ENCODE results near the gene GRK7. TPM values are rescaled to one million over a fixed set of nuclear protein-coding genes. Genes with fewer than 3 reads are reported as not detected.
"Not testable (repeated sequence)": the region's sequence is repeated elsewhere in the genome, so short reads cannot be mapped to it uniquely, and the experiment has no call there.

The GRK7 gene
- polyA plus RNA-seq, 2 donors: 0.01 TPM; not detected in 1

DNA sequence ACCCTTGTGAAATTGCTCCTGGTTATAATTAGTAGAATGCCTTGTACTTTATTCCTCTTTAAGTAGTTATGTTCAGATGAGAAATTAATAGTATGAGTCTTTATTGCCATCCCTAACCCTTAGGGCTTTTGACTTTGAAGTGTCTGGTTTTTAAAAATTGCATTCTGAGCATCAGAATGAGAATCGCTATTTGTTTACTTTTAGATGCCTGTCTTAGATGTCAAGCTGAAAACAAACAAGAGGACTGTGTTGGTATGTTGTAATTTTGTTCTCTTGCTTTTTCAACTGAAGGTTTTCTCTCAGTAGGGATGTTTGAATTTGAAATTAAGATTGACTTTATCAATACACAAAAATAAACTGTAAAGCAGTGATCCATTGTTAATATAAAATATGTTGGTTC is 19.9 kb upstream of the GRK7 start:
- Histone ChIP-seq H3K4me1 (ENCODE audit: control insufficient read depth in 2 of 2, insufficient read depth in 2 of 2, low read length in 1 of 2) (no peaks in the 10 kb centered on the region), H3K27me3 (ENCODE audit: control insufficient read depth in 1 of 2, insufficient read depth in 2 of 2, low read length in 2 of 2) (no peaks in the 10 kb centered on the region), H3K4me3 (ENCODE audit: low read depth in 1 of 2, low read length in 2 of 2) (no peak overlapping the region), H3K36me3 (ENCODE audit: control insufficient read depth in 2 of 2, insufficient read depth in 2 of 2, low read length in 1 of 2) (peaks cover 8 to 10% of the 10 kb centered on the region in 2 donors), H3K9me3 (ENCODE audit: control insufficient read depth in 2 of 2, insufficient read depth in 1 of 2, low read depth in 1 of 2, low read length in 1 of 2) (no peaks in the 10 kb centered on the region), H3K27ac (ENCODE audit: low read depth in 2 of 2, low read length in 1 of 2) (no peak overlapping the region)
- 29 to 31% methylated on average over 1 of the region's 1 CpG for WGBS, 2 donors

DNA sequence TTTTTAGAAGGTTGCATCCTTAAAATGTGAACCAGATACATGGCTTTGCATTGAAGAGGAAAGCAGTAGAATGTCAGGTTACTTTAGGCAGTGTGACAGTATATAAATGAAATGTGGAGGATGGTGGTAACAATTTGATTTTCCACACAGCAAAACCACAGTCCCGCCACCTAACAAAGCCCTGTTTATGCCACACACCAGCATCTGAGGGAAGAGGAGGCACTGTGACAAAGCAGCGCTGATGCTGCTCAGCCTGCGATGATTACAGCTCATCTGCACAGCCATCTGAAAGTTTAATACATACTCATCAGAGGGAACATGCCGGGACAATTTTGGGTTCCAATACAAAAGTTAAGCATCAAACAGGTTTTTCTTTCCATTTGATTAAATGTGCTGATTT is 16.2 kb upstream of the GRK7 start:
- H3K9me3 ChIP-seq (ENCODE audit: control insufficient read depth in 2 of 2, insufficient read depth in 1 of 2, low read depth in 1 of 2, low read length in 1 of 2): no peaks in the 10 kb centered on the region
- H3K4me3 ChIP-seq (ENCODE audit: low read depth in 1 of 2, low read length in 2 of 2): no peak overlapping the region
- H3K27me3 ChIP-seq (ENCODE audit: control insufficient read depth in 1 of 2, insufficient read depth in 2 of 2, low read length in 2 of 2): no peaks in the 10 kb centered on the region
- WGBS, 2 donors: 92 to 93% methylated on average over 4 of the region's 4 CpGs
- no peak overlapping the region for H3K27ac ChIP-seq (ENCODE audit: low read depth in 2 of 2, low read length in 1 of 2)
- H3K36me3 ChIP-seq (ENCODE audit: control insufficient read depth in 2 of 2, insufficient read depth in 2 of 2, low read length in 1 of 2): peaks cover 8 to 10% of the 10 kb centered on the region in 2 donors
- no peaks in the 10 kb centered on the region for H3K4me1 ChIP-seq (ENCODE audit: control insufficient read depth in 2 of 2, insufficient read depth in 2 of 2, low read length in 1 of 2)

DNA sequence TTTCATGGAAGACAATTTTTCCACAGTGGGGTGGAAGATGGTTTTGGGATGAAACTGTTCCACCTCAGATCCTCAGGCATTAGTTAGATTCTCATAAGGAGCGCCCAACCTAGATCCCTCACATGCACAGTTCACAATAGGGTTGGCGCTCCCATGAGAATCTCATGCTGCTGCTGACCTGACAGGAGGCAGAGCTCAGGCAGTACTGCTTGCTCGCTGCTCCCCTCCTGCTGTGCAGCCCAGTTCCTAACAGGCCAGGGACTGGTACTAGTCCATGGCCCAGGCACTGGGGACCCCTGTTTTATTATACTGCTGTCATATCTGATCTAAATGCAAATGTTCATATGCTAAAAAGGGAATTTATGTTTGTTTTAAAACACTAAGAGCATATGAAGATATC is 9.8 kb upstream of the GRK7 start:
- 88 to 92% methylated on average over 3 of the region's 3 CpGs for WGBS, 2 donors
- Histone ChIP-seq H3K4me1 (ENCODE audit: control insufficient read depth in 2 of 2, insufficient read depth in 2 of 2, low read length in 1 of 2) (no peaks in the 10 kb centered on the region), H3K9me3 (ENCODE audit: control insufficient read depth in 2 of 2, insufficient read depth in 1 of 2, low read depth in 1 of 2, low read length in 1 of 2) (no peaks in the 10 kb centered on the region), H3K36me3 (ENCODE audit: control insufficient read depth in 2 of 2, insufficient read depth in 2 of 2, low read length in 1 of 2) (peaks cover 0 to 2% of the 10 kb centered on the region in 2 donors), H3K27me3 (ENCODE audit: control insufficient read depth in 1 of 2, insufficient read depth in 2 of 2, low read length in 2 of 2) (no peaks in the 10 kb centered on the region), H3K4me3 (ENCODE audit: low read depth in 1 of 2, low read length in 2 of 2) (no peak overlapping the region), H3K27ac (ENCODE audit: low read depth in 2 of 2, low read length in 1 of 2) (no peak overlapping the region)

DNA sequence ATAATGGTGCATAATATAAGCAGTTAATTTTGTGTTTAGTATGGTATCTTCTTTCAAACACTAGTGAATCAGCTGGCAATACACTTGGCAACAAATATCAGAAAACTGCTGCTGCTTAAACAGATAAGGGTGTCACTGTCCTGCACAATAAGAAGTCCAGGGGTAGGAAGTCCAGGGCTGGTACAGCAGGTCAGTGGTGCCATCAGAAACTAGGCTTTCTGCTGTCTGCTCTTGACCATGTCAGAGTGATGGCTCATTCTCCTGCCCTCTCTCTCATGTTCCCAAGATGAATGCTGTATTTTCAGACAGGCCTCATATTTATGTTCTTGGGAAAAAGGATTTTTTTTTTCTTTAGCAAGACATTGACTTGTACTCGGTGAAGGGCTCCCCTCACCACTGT is 9.2 kb upstream of the GRK7 start:
- Histone ChIP-seq H3K4me3 (ENCODE audit: low read depth in 1 of 2, low read length in 2 of 2) (no peak overlapping the region), H3K9me3 (ENCODE audit: control insufficient read depth in 2 of 2, insufficient read depth in 1 of 2, low read depth in 1 of 2, low read length in 1 of 2) (no peaks in the 10 kb centered on the region), H3K36me3 (ENCODE audit: control insufficient read depth in 2 of 2, insufficient read depth in 2 of 2, low read length in 1 of 2) (peaks cover 0 to 2% of the 10 kb centered on the region in 2 donors), H3K4me1 (ENCODE audit: control insufficient read depth in 2 of 2, insufficient read depth in 2 of 2, low read length in 1 of 2) (no peaks in the 10 kb centered on the region), H3K27ac (ENCODE audit: low read depth in 2 of 2, low read length in 1 of 2) (no peak overlapping the region), H3K27me3 (ENCODE audit: control insufficient read depth in 1 of 2, insufficient read depth in 2 of 2, low read length in 2 of 2) (no peaks in the 10 kb centered on the region)
- WGBS, 2 donors: 81 to 92% methylated on average over 1 of the region's 1 CpG

DNA sequence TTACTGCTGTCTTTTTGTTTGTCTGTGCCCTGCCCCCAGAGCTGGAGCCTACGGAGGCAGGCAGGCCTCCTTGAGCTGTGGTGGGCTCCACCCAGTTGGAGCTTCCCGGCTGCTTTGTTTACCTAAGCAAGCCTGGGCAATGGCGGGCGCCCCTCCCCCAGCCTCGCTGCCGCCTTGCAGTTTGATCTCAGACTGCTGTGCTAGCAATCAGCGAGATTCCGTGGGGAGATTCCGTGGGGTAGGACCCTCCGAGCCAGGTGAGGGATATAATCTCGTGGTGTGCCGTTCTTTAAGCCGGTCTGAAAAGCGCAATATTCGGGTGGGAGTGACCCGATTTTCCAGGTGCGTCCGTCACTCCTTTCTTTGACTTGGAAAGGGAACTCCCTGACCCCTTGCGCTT is 656 bp upstream of the GRK7 start:
- H3K27ac ChIP-seq (ENCODE audit: low read depth in 2 of 2, low read length in 1 of 2); H3K4me1 ChIP-seq (ENCODE audit: control insufficient read depth in 2 of 2, insufficient read depth in 2 of 2, low read length in 1 of 2); H3K36me3 ChIP-seq (ENCODE audit: control insufficient read depth in 2 of 2, insufficient read depth in 2 of 2, low read length in 1 of 2); H3K27me3 ChIP-seq (ENCODE audit: control insufficient read depth in 1 of 2, insufficient read depth in 2 of 2, low read length in 2 of 2); H3K4me3 ChIP-seq (ENCODE audit: low read depth in 1 of 2, low read length in 2 of 2); H3K9me3 ChIP-seq (ENCODE audit: control insufficient read depth in 2 of 2, insufficient read depth in 1 of 2, low read depth in 1 of 2, low read length in 1 of 2): not testable (repeated sequence)
- WGBS, 2 donors: 83% methylated on average over 14 to 17 of the region's 19 CpGs

DNA sequence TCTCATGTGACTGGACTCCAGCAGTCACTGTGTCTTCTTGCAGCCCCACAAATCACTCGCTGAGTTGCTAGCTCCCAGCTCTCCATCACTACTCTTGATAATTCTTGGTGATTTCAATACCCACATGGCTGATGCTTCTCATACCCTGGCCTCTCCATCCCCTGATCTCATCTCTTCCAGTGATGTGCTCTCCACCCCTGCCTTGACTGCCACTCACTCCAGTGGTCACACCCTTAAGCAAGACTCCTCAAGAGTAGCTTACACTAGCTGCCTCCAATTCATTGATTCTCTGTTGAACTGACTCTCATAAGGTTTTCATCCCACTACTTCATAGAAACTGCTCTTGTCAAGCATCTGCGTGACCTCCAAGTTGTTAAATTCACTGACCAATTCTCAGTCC is 837 bp downstream of the GRK7 start:
- no peaks in the 10 kb centered on the region for H3K27me3 ChIP-seq (ENCODE audit: control insufficient read depth in 1 of 2, insufficient read depth in 2 of 2, low read length in 2 of 2)
- WGBS, 2 donors: 95 to 99% methylated on average over 2 of the region's 2 CpGs
- H3K4me3 ChIP-seq (ENCODE audit: low read depth in 1 of 2, low read length in 2 of 2): no peak overlapping the region
- H3K36me3 ChIP-seq (ENCODE audit: control insufficient read depth in 2 of 2, insufficient read depth in 2 of 2, low read length in 1 of 2): no peaks in the 10 kb centered on the region
- no peak overlapping the region for H3K27ac ChIP-seq (ENCODE audit: low read depth in 2 of 2, low read length in 1 of 2)
- H3K9me3 ChIP-seq (ENCODE audit: control insufficient read depth in 2 of 2, insufficient read depth in 1 of 2, low read depth in 1 of 2, low read length in 1 of 2): no peaks in the 10 kb centered on the region
- H3K4me1 ChIP-seq (ENCODE audit: control insufficient read depth in 2 of 2, insufficient read depth in 2 of 2, low read length in 1 of 2): no peaks in the 10 kb centered on the region

DNA sequence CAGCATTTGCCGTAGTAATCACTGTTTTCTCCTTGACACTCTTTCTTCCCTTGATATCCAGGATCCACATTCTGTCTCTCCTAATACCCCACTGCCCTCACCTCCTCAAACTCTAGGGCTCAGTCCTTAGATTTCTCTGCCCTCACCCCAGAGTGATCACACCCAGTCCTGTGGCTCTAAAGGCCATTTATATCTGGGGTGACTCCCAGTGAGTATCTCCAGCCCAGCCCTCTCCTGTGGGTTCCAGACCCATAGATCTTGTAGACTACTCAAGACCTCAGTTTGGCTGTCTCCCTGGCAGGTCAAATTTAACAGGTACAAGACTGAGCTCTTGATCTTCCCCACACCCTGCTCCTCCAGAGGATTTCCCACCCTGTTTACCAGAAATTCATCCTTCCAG is 1.3 kb downstream of the GRK7 start:
- H3K36me3 ChIP-seq (ENCODE audit: control insufficient read depth in 2 of 2, insufficient read depth in 2 of 2, low read length in 1 of 2): no peaks in the 10 kb centered on the region
- H3K27me3 ChIP-seq (ENCODE audit: control insufficient read depth in 1 of 2, insufficient read depth in 2 of 2, low read length in 2 of 2): no peaks in the 10 kb centered on the region
- no peaks in the 10 kb centered on the region for H3K9me3 ChIP-seq (ENCODE audit: control insufficient read depth in 2 of 2, insufficient read depth in 1 of 2, low read depth in 1 of 2, low read length in 1 of 2)
- 99 to 100% methylated on average over 1 of the region's 1 CpG for WGBS, 2 donors
- H3K4me3 ChIP-seq (ENCODE audit: low read depth in 1 of 2, low read length in 2 of 2): no peak overlapping the region
- no peaks in the 10 kb centered on the region for H3K4me1 ChIP-seq (ENCODE audit: control insufficient read depth in 2 of 2, insufficient read depth in 2 of 2, low read length in 1 of 2)
- H3K27ac ChIP-seq (ENCODE audit: low read depth in 2 of 2, low read length in 1 of 2): no peak overlapping the region

DNA sequence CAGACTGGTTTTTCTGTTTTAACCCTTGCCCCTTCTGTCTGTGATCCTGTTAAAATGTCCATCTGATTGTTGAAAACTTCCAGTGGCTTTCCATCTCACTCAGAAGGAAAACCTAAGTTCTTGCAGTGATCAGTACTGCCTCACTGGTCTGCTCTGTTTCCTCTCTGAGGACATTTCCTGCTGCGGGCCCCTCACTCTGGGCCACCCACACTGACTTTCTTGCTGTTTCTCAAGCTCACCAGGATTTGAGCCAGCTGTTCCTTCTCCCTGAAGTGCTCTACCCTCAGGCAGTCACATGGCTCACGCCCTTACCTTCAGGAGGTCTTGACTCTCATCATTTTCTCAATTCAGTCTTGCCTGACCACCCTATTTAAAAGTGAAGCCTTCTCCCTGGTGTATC is 1.8 kb downstream of the GRK7 start:
- Histone ChIP-seq H3K27me3 (ENCODE audit: control insufficient read depth in 1 of 2, insufficient read depth in 2 of 2, low read length in 2 of 2) (no peaks in the 10 kb centered on the region), H3K4me3 (ENCODE audit: low read depth in 1 of 2, low read length in 2 of 2) (no peak overlapping the region), H3K9me3 (ENCODE audit: control insufficient read depth in 2 of 2, insufficient read depth in 1 of 2, low read depth in 1 of 2, low read length in 1 of 2) (no peaks in the 10 kb centered on the region), H3K27ac (ENCODE audit: low read depth in 2 of 2, low read length in 1 of 2) (no peak overlapping the region), H3K4me1 (ENCODE audit: control insufficient read depth in 2 of 2, insufficient read depth in 2 of 2, low read length in 1 of 2) (no peaks in the 10 kb centered on the region), H3K36me3 (ENCODE audit: control insufficient read depth in 2 of 2, insufficient read depth in 2 of 2, low read length in 1 of 2) (no peaks in the 10 kb centered on the region)
- WGBS, 2 donors: 84 to 85% methylated on average over 2 of the region's 2 CpGs

DNA sequence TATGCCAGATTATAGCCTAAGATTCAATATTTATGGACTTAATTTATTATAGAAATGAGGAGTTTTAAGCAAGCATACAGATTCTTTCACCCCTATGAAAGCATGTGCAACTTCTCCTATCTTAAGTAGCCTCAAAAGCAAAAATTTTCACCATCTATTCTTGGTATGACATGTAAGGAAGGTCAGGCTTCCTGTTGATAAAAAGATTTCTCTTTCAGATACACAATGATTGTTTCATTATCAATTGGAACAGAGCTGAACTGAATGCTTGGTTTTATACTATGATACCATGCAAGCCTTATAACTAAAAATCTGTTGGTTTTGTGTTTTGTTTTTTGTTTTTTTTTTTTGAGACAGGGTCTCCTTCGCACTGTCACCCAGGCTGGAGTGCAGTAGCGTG is 3.9 kb downstream of the GRK7 start:
- Histone ChIP-seq H3K4me1 (ENCODE audit: control insufficient read depth in 2 of 2, insufficient read depth in 2 of 2, low read length in 1 of 2) (no peaks in the 10 kb centered on the region), H3K27me3 (ENCODE audit: control insufficient read depth in 1 of 2, insufficient read depth in 2 of 2, low read length in 2 of 2) (no peaks in the 10 kb centered on the region), H3K9me3 (ENCODE audit: control insufficient read depth in 2 of 2, insufficient read depth in 1 of 2, low read depth in 1 of 2, low read length in 1 of 2) (no peaks in the 10 kb centered on the region), H3K27ac (ENCODE audit: low read depth in 2 of 2, low read length in 1 of 2) (no peak overlapping the region), H3K4me3 (ENCODE audit: low read depth in 1 of 2, low read length in 2 of 2) (no peak overlapping the region), H3K36me3 (ENCODE audit: control insufficient read depth in 2 of 2, insufficient read depth in 2 of 2, low read length in 1 of 2) (no peaks in the 10 kb centered on the region)
- WGBS, 2 donors: 87 to 95% methylated on average over 2 of the region's 2 CpGs

DNA sequence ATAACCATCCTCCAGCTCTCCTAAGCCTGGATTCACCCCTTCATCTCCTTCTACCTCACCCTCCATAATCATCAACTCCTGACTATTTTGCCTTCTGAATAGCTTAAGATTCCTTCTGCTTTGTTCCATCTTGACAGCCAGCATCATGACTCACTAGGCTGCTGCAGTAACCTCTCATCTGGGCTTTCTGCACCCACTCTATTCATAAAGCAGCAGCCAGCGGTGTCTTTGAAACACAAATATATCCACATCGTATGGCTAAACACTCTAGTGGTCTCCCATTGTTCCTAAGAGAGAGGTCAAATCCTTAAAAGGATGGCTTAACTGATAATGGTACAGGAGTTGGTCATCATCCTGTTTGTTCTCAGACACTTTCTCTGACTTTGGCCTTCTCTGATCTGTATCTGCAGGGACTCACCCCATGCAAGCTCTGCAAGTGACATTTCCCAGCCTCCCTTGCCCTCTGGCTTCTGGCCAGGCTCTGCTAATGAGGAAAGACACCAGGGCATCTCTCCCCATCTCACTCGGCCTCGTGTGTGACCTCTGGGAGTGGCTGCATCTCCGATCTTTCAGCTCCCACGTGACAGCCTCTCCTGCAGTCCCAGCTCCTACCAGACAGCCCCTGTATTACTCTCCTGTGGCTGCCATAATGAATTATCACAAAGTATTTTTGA is 6.2 kb downstream of the GRK7 start:
- Histone ChIP-seq H3K4me1 (ENCODE audit: control insufficient read depth in 2 of 2, insufficient read depth in 2 of 2, low read length in 1 of 2) (no peaks in the 10 kb centered on the region), H3K9me3 (ENCODE audit: control insufficient read depth in 2 of 2, insufficient read depth in 1 of 2, low read depth in 1 of 2, low read length in 1 of 2) (no peaks in the 10 kb centered on the region), H3K27ac (ENCODE audit: low read depth in 2 of 2, low read length in 1 of 2) (no peak overlapping the region), H3K36me3 (ENCODE audit: control insufficient read depth in 2 of 2, insufficient read depth in 2 of 2, low read length in 1 of 2) (no peaks in the 10 kb centered on the region), H3K4me3 (ENCODE audit: low read depth in 1 of 2, low read length in 2 of 2) (no peak overlapping the region), H3K27me3 (ENCODE audit: control insufficient read depth in 1 of 2, insufficient read depth in 2 of 2, low read length in 2 of 2) (no peaks in the 10 kb centered on the region)
- WGBS, 2 donors: 61 to 68% methylated on average over 6 of the region's 6 CpGs
